Measurements from ENCODE around the gene TBXA2R.

Gene TBXA2R

DNA sequence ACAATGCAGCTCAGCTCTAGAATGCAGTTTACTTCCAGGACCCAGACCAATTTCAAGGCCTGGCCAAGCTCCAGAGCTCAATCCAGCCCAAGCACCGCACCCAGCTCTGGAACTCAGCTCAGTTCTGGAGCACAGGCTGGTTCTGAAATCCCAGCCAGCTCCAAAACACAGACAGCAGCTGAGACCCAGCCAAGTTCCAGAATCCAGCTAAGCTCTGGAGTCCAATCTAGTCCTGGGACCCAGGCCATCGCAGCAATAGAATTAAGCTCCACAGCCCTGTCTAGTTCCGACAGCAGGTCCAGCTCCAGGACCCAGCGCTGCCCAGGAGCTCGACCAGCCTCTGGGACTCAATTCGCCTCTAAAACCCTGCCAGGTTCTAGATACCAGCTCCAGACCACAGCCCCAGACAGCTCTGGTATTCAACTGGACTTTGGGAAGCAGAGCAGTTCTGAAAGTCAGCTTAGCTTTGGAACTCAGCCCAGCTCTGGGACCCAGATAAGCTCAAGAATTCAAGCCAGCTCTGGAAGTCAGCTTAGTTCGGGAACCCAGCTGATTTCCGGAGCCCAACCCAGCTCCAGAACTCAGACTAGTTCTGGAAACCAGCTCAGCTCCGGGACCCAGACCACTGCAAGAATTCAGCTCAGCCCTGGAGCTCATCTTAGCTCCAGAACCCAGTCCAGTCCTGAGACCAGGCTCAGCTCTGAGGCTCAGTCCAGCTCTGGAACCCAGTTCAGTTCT, 14.6 kb downstream of the TBXA2R start:
- H3K27ac ChIP-seq = no peak overlapping the region
- TF ChIP-seq ZFX (IDR thresholded peaks at IDR 0.05; ENCODE audit: borderline replicate concordance) = no peak
- TF ChIP-seq, protein P1, sequence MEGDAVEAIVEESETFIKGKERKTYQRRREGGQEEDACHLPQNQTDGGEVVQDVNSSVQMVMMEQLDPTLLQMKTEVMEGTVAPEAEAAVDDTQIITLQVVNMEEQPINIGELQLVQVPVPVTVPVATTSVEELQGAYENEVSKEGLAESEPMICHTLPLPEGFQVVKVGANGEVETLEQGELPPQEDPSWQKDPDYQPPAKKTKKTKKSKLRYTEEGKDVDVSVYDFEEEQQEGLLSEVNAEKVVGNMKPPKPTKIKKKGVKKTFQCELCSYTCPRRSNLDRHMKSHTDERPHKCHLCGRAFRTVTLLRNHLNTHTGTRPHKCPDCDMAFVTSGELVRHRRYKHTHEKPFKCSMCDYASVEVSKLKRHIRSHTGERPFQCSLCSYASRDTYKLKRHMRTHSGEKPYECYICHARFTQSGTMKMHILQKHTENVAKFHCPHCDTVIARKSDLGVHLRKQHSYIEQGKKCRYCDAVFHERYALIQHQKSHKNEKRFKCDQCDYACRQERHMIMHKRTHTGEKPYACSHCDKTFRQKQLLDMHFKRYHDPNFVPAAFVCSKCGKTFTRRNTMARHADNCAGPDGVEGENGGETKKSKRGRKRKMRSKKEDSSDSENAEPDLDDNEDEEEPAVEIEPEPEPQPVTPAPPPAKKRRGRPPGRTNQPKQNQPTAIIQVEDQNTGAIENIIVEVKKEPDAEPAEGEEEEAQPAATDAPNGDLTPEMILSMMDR (IDR thresholded peaks at IDR 0.05) = no peak

DNA sequence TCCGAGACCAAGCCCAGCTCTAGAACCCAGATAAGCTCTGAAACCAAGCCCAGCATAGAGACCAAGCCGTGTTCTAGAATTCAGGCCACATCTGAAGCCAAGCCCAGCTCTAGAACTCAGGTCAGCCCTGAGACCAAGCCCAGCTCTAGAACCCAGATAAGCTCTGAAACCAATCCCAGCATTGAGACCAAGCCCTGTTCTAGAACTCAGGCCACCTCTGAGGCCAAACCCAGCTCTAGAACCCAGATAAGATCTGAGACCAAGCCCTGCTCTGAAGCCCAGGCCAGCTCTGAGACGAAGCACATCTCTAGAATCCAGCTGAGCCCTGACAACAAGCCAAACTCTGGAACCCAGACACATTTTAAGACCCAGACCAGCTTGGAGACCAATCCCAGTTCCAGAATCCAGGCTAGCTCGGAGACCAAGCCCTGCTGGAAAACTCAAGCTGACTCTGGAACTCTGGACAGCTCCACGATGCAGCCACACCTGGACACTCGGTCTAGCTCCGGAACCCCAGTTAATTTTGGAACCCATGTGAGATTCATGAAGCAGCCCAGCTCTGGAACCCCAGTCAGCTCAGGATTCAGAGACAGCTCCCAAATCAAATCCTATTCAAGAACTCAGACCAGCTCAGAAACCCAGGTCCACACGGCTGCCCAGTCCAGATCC, 15.6 kb downstream of the TBXA2R start:
- no peak overlapping the region for H3K27ac ChIP-seq
- TF ChIP-seq ZFX (IDR thresholded peaks at IDR 0.05; ENCODE audit: borderline replicate concordance) = no peak
- TF ChIP-seq, protein P1 (IDR thresholded peaks at IDR 0.05) = no peak

DNA sequence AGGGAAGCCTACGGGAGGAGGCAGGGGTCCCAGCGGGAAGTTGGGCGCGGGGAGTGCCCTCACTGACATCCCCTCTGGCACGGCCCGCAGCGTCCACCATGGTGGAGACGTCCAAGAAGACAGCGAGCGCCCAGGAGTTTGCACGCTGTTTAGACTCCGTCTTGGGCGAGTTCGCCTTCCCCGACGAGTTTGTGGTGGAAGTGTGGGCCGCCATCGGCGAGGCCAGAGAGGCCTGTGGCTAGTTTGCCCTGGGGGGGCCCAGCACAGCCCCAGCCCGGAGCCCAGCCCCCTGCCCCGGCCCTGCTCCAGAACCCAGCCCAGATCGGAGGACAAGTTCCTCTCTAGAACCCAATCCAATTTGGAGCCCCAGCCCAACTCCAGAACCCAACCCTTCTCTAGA, 16.7 kb downstream of the TBXA2R start:
- no peak overlapping the region for H3K27ac ChIP-seq
- TF ChIP-seq, protein P1 (IDR thresholded peaks at IDR 0.05) = no peak
- no peak for TF ChIP-seq ZFX (IDR thresholded peaks at IDR 0.05; ENCODE audit: borderline replicate concordance)

DNA sequence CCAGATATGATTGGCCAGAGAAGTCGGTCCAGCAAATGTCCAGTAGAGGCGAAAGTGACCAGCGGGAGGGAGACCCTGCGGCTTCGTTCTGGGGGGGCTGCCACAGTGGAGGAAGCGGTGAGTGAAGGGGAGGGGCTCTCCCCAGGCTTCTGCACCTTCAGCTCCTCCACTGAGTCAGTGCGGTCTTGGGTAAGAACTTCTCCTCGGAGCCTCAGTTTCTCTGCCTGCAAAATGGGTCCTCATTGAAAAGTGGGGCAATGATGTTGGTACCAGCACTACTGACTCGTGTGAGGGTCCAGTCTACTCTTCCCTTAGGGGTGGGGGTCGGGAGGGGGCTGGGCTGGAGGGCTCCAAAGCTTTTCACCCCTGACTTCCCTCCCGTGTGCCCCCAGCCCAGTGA, 17.2 kb downstream of the TBXA2R start:
- no peak overlapping the region for H3K27ac ChIP-seq
- no peak for TF ChIP-seq ZFX (IDR thresholded peaks at IDR 0.05; ENCODE audit: borderline replicate concordance)
- TF ChIP-seq, protein P1 (IDR thresholded peaks at IDR 0.05) = no peak

DNA sequence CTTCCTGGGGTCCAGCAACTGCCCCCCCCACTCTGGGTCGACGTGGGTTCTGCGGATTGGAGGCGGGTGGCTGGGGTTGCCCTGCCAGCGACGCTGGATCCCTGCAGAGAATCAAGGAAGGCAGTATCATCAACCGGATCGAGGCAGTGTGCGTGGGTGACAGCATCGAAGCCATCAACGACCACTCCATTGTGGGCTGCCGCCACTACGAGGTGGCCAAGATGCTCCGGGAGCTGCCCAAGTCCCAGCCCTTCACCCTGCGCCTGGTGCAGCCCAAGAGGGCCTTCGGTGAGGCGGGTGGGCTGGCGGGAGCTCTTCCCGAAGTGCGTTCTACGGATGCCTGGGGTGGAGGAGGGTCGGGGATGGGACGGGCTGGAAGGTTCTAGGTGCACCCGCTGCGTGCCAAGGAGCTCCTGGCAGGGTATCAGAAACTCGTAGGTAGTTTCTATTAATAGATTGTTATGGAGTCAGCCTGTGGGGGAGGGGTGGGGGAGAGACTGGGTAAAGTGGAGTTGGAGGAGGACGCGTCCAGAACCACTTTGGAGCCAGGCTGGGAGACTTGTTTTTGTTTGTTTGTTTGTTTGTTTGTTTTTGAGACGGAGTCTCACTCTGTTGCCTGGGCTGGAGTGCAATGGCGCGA, 19.8 kb downstream of the TBXA2R start:
- peak overlapping the region; percentile 50 for H3K27ac ChIP-seq
- TF ChIP-seq, protein P1 (IDR thresholded peaks at IDR 0.05) = no peak
- no peak for TF ChIP-seq ZFX (IDR thresholded peaks at IDR 0.05; ENCODE audit: borderline replicate concordance)

DNA sequence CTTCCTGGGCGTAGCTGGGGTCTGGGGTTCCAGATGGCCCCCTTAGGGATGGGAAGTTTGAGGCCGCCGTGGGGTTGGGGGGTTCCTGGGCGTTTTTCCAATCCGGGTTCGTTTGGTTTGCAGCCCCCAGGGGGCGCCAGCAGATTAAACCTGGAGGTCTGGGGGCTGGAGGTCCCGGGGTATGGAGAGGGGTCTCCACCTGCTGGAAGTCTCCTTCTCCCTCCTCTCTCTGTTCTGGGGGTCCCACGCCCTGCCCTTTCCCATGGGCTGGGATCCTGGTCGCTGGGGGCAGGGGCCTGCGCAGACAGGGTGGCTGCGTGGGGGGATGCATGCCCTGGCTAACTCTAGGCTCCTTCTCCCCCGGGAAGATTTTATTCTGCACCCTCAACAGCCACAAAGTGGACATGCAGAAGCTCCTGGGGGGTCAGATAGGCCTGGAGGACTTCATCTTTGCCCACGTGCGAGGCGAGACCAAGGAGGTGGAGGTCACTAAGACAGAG, 20.5 kb downstream of the TBXA2R start:
- H3K27ac ChIP-seq = peak overlapping the region; percentile 50
- TF ChIP-seq, protein P1 (IDR thresholded peaks at IDR 0.05) = peak; percentile 75
- TF ChIP-seq ZFX (IDR thresholded peaks at IDR 0.05; ENCODE audit: borderline replicate concordance) = no peak

Data from 22Rv1 (cell line).